KMS-11 (cell line): Measurements from ENCODE around the gene CD3E.

ENCODE experiments used
- H2AFZ ChIP-seq: fragments of 200-600 bp; sonication (generic); 2 replicates; pipeline ENCODE4 v1.6.1; 2016; ENCODE audit warnings: antibody characterized with exemption, mixed run types, low read depth
- H3K27ac ChIP-seq: fragments of 200-600 bp; sonication (generic); 2 replicates; pipeline ENCODE4 v1.6.1; 2016; ENCODE audit warnings: mild to moderate bottlenecking, mixed run types
- H3K27me3 ChIP-seq: fragments of 200-600 bp; sonication (generic); 2 replicates; pipeline ENCODE4 v1.6.1; 2017; ENCODE audit warnings: mild to moderate bottlenecking, low read depth, mixed run types, moderate library complexity; ENCODE audit not compliant: insufficient read depth
- H3K36me3 ChIP-seq: fragments of 200-600 bp; sonication (generic); 2 replicates; pipeline ENCODE4 v1.6.1; 2017; ENCODE audit warnings: mild to moderate bottlenecking, mixed run types; ENCODE audit not compliant: insufficient read depth
- H3K4me1 ChIP-seq: fragments of 200-600 bp; sonication (generic); 2 replicates; pipeline ENCODE4 v1.6.1; 2016; ENCODE audit warnings: mild to moderate bottlenecking, low read depth, mixed run types; ENCODE audit not compliant: poor library complexity, severe bottlenecking
- H3K4me2 ChIP-seq: fragments of 200-600 bp; sonication (generic); 2 replicates; pipeline ENCODE4 v1.7.0; 2016; ENCODE audit warnings: mild to moderate bottlenecking, mixed run types
- H3K4me3 ChIP-seq: fragments of 200-600 bp; sonication (generic); IDR thresholded peaks from 2 replicates; pipeline ENCODE4 v1.6.1; 2017; ENCODE audit warnings: low read depth, low read length, mixed read lengths; ENCODE audit not compliant: insufficient read depth
- H3K79me2 ChIP-seq: fragments of 200-600 bp; sonication (generic); 2 replicates; pipeline ENCODE4 v1.6.1; 2016; ENCODE audit warnings: low read depth, mixed run types; ENCODE audit not compliant: insufficient read depth
- H3K9ac ChIP-seq: fragments of 200-600 bp; sonication (generic); 2 replicates; pipeline ENCODE4 v1.6.1; 2016; ENCODE audit warnings: mild to moderate bottlenecking, mixed run types
- H4K20me1 ChIP-seq: fragments of 200-600 bp; sonication (generic); 2 replicates; pipeline ENCODE4 v1.6.1; 2016; ENCODE audit warnings: mild to moderate bottlenecking, mixed run types; ENCODE audit not compliant: insufficient read depth
- CTCF ChIP-seq: fragments of 200-600 bp; sonication (generic); conservative IDR thresholded peaks from 2 replicates; pipeline ENCODE4 v1.6.1; 2017; ENCODE audit warnings: low read depth, mild to moderate bottlenecking, antibody characterized with exemption, low read length, moderate library complexity, mixed read lengths

CD3E gene

GRCh38 chr11:118290923-118291322, 13.6 kb upstream of the CD3E start:
- Histone ChIP-seq H4K20me1 (no peaks in the 10 kb centered on the region), H3K9ac (no peak overlapping the region), H3K36me3 (no peaks in the 10 kb centered on the region), H3K79me2 (no peaks in the 10 kb centered on the region), H2AFZ (no peak overlapping the region), H3K27ac (no peak overlapping the region), H3K4me2 (no peak overlapping the region), H3K4me1 (no peaks in the 10 kb centered on the region), H3K27me3 (no peaks in the 10 kb centered on the region), H3K4me3 (no peak overlapping the region)
- TF ChIP-seq CTCF, result no peak

- no peak overlapping the region for H3K9ac ChIP-seq
- H3K4me2 ChIP-seq, result no peak overlapping the region
- no peaks in the 10 kb centered on the region for H3K79me2 ChIP-seq
- no peaks in the 10 kb centered on the region for H3K36me3 ChIP-seq
- no peak for TF ChIP-seq CTCF
- H3K27ac ChIP-seq, result no peak overlapping the region
- no peak overlapping the region for H2AFZ ChIP-seq
- H3K4me1 ChIP-seq, result no peaks in the 10 kb centered on the region
- no peaks in the 10 kb centered on the region for H4K20me1 ChIP-seq
- H3K4me3 ChIP-seq, result no peak overlapping the region
- H3K27me3 ChIP-seq, result no peaks in the 10 kb centered on the region
Observed at GRCh38 chr11:118291477-118292135, 12.9 kb upstream of the CD3E start.

GRCh38 chr11:118294053-118294452, 10.5 kb upstream of the CD3E start:
- no peaks in the 10 kb centered on the region for H3K4me1 ChIP-seq
- H3K27ac ChIP-seq, result no peak overlapping the region
- no peak overlapping the region for H3K9ac ChIP-seq
- no peak overlapping the region for H3K4me2 ChIP-seq
- H2AFZ ChIP-seq, result no peak overlapping the region
- no peaks in the 10 kb centered on the region for H3K36me3 ChIP-seq
- H3K27me3 ChIP-seq, result no peaks in the 10 kb centered on the region
- no peak for TF ChIP-seq CTCF
- no peaks in the 10 kb centered on the region for H3K79me2 ChIP-seq
- no peaks in the 10 kb centered on the region for H4K20me1 ChIP-seq
- no peak overlapping the region for H3K4me3 ChIP-seq

GRCh38 chr11:118295199-118295598, 9.3 kb upstream of the CD3E start:
- Histone ChIP-seq H3K27ac (no peak overlapping the region), H3K4me2 (no peak overlapping the region), H3K79me2 (no peaks in the 10 kb centered on the region), H2AFZ (no peak overlapping the region), H3K9ac (no peak overlapping the region), H3K36me3 (no peaks in the 10 kb centered on the region), H3K4me1 (no peaks in the 10 kb centered on the region), H3K27me3 (no peaks in the 10 kb centered on the region), H3K4me3 (no peak overlapping the region), H4K20me1 (no peaks in the 10 kb centered on the region)
- no peak for TF ChIP-seq CTCF
